GM12891 (cell line): ENCODE results near the gene HNRNPLL.
A peak's percentile ranks its signal among the peaks of the same experiment; 100 is the strongest.
"Not testable (repeated sequence)": the region's sequence is repeated elsewhere in the genome, so short reads cannot be mapped to it uniquely, and the experiment has no call there.

ENCODE experiments used
- DNase-seq: peaks from one replicate; pipeline ENCODE4 v3.0.0; 2011; ENCODE audit warnings: low spot score; ENCODE audit not compliant: insufficient read length
- FAIRE-seq: peaks from 2 replicates; lab custom pipeline; 2011; peaks lifted over from hg19 to GRCh38; lab: Jason Lieb, UNC
- PAX5 ChIP-seq: IDR thresholded peaks from 2 replicates; pipeline ENCODE4 v1.6.1; 2011; ENCODE audit warnings: low read length, moderate library complexity, mild to moderate bottlenecking; ENCODE audit not compliant: insufficient read depth, severe bottlenecking
- POLR2A ChIP-seq: IDR thresholded peaks from 2 replicates; pipeline ENCODE4 v1.6.1; 2011; ENCODE audit warnings: low read depth, low read length, control low read depth
- POLR2AphosphoS5 ChIP-seq: IDR thresholded peaks from 2 replicates; pipeline ENCODE4 v1.6.1; 2011; ENCODE audit warnings: low read depth, low read length, control low read depth
- POU2F2 ChIP-seq: IDR thresholded peaks from 2 replicates; pipeline ENCODE4 v1.6.1; 2011; ENCODE audit warnings: low read depth, mild to moderate bottlenecking, control low read depth, low read length, moderate library complexity
- SPI1 ChIP-seq: IDR thresholded peaks from 2 replicates; pipeline ENCODE4 v1.6.1; 2011; ENCODE audit warnings: low read depth, low read length, control low read depth
- TAF1 ChIP-seq: IDR thresholded peaks from 2 replicates; pipeline ENCODE4 v1.6.1; 2011; ENCODE audit warnings: low read depth, low read length, control low read depth

Gene HNRNPLL

DNA sequence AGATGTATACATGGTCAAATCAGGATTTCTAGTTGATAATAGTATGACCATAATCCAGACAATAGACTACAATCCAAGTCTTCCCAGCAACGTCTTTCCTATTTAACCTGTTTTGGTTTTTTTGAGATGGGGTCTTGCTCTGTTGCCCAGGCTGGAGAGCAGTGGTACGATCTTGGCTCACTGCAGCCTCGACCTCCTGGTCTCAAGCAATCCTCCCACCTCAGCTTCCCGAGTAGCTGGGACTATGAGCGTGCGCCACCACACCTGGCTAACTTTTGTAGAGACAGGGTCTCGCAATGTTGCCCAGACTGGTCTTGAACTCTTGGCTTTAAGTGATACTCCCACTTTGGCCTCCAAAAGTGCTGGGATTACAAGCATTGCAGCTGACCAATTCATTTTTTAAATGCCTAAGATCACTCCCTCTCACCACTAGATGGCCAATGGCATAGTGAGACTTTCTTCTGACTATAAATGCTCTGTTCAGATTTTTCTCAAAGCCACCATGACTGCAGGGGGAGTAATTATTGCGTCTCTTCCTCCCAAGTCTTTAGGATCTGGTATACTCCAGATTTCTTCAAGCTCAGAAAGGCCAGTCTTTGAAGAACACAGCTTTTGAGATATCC, 47.6 kb downstream of the HNRNPLL start:
- FAIRE-seq (peak; percentile 41), DNase-seq (no peak)

DNA sequence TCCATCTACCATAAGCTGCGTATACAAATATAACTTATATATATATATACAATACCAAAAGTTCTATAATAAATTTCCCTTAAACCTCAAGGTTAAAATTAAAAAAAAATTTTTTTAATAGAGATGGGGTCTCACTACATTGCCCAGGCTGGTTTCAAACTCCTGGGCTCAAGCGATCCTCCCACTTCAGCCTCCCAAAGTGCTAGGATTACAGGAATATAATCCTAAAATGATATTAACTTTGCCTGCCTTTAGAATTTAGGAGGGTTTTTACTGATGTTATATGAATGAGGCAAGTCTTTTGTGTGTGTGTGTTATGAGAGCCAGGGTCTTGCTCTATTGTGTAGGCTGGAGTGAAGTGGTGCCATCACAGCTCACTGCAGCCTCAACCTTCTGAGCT, 49.2 kb downstream of the HNRNPLL start:
- FAIRE-seq (no peak), DNase-seq (no peak)
- TF ChIP-seq POU2F2 (no peak), SPI1 (no peak), TAF1 (no peak), POLR2A (no peak), POLR2AphosphoS5 (no peak), PAX5 (no peak)

More for the DNA sequence above, 47.6 kb downstream of the HNRNPLL start:
- no peak for TF ChIP-seq SPI1
- no peak for TF ChIP-seq TAF1
- TF ChIP-seq POLR2A = 0 out of 2 replicates have a peak, but pooled peaks have one; percentile 40
- no peak for TF ChIP-seq POU2F2
- no peak for TF ChIP-seq POLR2AphosphoS5
- TF ChIP-seq PAX5 = no peak

DNA sequence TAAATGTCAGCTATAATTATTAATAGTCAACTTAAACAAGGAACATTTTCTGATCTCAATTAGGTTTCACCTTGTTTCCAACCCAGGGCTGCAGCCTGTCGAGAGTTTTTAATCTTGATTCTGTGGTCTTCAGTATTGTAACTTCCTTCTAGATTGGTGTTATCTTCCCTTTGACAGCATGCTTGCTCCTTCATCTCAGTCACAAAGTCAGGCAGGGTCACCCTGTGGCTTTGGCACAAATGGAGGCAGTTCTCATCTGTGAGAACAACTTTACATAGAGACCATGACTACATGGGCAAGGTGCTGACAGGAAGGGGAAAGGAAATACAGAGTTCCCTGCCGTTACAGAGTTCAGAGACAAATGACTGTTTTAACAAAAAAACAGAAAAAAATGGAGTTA, 50.5 kb downstream of the HNRNPLL start:
- TF ChIP-seq PAX5 = no peak
- TF ChIP-seq POLR2A = no peak
- no peak for TF ChIP-seq POU2F2
- TF ChIP-seq SPI1 = no peak
- no peak for TF ChIP-seq POLR2AphosphoS5
- no peak for TF ChIP-seq TAF1
- FAIRE-seq (no peak), DNase-seq (no peak)

DNA sequence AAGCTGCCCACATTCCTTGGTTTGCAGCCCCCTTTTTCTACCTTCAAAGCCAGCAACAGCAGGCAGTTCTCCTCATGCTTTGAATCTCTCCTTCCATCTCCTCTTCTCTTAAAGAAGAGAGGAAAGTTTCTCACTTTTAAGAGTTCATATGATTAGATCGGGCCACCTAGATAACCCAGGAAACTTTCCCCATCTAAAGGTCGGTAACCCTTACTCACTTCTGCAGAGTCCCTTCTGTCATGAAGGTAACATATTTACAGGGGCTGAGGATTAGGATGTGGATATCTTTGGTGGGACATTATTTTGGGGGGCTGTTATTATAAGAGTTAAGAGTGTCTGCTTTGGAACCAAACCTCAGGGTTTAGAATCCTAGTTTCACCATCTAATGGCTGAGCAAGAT, 51.0 kb downstream of the HNRNPLL start:
- no peak for TF ChIP-seq TAF1
- TF ChIP-seq POLR2A = no peak
- no peak for TF ChIP-seq POLR2AphosphoS5
- TF ChIP-seq POU2F2 = no peak
- DNase-seq (no peak), FAIRE-seq (no peak)

DNA sequence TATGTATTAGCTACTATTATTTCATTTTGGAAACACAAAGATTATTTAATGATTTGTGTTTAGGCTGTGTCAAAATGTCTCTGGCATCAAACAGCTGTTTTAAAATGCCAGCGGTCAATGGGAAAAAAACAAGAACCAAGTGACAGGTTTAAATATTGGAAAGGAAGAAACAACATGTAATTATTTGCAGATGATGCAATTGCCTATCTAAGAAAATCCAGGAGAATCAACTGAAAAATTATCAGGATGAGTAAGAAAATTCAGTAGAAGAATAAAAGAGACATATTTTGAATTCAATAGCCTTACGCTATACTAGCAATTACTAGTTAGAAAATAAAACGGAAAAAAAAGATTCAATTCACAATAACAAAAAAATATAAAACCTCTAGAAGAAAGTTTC, 51.6 kb downstream of the HNRNPLL start:
- no peak for DNase-seq
- no peak for FAIRE-seq
- TF ChIP-seq POU2F2 (no peak), TAF1 (no peak), POLR2AphosphoS5 (no peak), POLR2A (no peak), PAX5 (no peak), SPI1 (no peak)

DNA sequence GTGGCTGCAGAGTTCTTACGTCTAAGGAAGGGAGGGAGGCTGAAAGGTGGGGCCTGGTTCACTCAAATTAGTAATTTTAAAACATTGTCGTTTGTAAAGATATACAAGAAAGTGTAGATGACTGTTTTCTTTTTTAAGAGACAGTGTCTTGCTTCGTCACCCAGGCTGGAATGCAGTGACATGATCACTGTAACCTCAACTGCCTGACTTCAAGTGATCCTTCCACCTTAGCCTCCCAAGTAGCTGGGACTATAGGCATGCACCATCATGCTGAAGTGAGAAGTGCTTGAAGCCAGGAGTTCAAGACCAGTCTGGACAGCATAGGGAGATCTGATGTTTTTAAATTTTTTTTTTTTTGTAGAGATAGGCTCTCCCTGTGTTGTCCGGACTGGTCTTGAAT, 52.9 kb downstream of the HNRNPLL start:
- no peak for DNase-seq
- FAIRE-seq = no peak
- TF ChIP-seq POLR2AphosphoS5 (no peak), SPI1 (no peak), PAX5 (no peak), TAF1 (no peak), POLR2A (no peak)

DNA sequence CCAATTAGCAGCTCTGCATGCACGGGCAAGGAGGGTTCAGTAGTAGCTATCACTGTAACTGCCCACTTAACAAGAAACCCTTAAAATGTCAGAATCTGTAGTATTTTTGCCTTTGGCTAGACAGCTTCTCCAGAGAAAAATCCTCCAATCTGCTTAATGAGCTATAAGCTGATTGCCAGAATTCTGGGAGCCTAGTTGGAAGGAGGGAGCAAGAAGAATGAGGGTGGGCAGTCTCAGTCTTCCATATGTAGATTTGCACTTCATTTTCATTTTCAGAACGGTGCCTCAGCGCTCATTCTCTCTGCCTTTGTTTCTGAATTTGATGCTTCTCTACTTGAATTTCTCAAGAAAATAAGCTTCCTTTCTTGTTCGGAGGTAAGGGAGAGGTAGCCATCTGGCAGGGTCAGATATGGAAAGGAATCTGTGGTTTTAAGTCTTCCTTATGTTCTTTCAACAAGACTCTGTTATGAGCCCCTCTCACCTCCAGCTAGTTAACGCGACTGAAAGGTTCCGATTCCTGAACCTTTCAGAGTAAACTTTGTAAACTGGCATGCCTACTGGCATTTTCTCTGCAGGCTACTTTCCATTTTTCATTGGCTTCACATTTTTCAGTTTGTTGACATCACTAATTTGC, 53.5 kb downstream of the HNRNPLL start:
- TF ChIP-seq PAX5 = no peak
- no peak for TF ChIP-seq TAF1
- no peak for TF ChIP-seq POU2F2
- TF ChIP-seq POLR2AphosphoS5 = 0 out of 2 replicates have a peak, but pooled peaks have one; percentile 6
- no peak for TF ChIP-seq POLR2A
- FAIRE-seq = no peak
- DNase-seq = no peak

DNA sequence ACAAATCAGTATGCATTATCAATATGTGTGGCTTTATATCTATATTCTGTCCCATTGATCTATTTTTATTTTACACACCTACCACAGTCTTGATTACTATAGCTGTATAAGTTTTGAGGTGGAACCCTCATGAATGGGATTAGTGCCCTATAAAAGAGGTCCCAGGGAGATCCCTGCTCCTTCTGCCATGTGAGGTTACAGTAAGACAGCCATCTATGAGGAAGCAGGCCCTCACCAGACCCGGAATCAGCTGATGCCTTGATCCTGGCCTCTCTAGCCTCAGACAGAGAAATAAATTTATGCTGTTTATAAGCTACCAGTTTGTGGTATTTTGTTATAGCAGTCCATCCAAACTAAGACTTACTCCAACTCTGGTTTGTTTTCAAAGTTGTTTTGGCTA, 54.9 kb downstream of the HNRNPLL start:
- no peak for FAIRE-seq
- TF ChIP-seq PAX5 = no peak
- TF ChIP-seq SPI1 = no peak
- no peak for TF ChIP-seq POU2F2
- no peak for TF ChIP-seq POLR2A
- no peak for TF ChIP-seq POLR2AphosphoS5
- no peak for TF ChIP-seq TAF1
- DNase-seq = no peak

DNA sequence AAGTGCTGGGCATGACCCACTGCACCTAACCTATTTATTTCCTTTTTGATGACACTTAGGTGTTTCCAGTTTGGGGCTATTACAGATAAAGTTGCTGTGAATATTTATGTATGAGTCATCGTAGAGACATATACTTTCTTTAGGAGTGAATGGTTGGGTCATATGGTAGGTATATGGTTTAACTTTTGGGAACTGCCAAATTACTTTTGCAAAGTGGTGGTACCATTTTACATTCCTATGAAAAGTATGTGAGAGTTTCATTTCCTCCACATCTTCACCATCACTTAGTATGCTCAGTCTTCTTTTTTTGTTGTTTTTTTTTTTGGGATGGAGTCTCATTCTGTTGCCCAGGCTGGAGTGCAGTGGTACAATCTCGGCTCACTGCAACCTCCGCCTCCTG, 56.1 kb downstream of the HNRNPLL start:
- DNase-seq (no peak), FAIRE-seq (no peak)
- no peak for TF ChIP-seq PAX5
- no peak for TF ChIP-seq POLR2A
- no peak for TF ChIP-seq SPI1
- TF ChIP-seq POU2F2 = no peak
- TF ChIP-seq TAF1 = no peak
- TF ChIP-seq POLR2AphosphoS5 = no peak

DNA sequence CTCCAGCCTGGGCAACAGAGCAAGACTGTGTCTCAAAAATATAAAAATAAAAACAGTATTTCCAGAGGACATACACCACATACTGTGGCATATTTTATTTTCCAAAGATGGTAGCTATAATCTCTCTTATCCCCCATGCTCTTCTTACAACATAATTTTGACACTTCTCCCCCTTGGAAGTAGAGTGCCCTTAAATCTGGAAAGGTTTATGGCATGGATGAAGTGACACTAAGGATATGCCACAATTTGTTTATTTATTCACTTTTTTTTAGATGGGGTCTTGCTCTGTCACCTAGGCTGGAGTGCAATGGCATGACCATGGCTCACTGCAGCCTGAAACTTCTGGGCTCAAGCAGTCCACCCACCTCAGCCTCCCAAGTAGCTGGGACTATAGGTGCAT, 56.7 kb downstream of the HNRNPLL start:
- FAIRE-seq (no peak), DNase-seq (no peak)
- TF ChIP-seq POLR2AphosphoS5 = no peak
- TF ChIP-seq POLR2A = no peak
- no peak for TF ChIP-seq PAX5
- no peak for TF ChIP-seq SPI1
- no peak for TF ChIP-seq POU2F2
- TF ChIP-seq TAF1 = no peak

DNA sequence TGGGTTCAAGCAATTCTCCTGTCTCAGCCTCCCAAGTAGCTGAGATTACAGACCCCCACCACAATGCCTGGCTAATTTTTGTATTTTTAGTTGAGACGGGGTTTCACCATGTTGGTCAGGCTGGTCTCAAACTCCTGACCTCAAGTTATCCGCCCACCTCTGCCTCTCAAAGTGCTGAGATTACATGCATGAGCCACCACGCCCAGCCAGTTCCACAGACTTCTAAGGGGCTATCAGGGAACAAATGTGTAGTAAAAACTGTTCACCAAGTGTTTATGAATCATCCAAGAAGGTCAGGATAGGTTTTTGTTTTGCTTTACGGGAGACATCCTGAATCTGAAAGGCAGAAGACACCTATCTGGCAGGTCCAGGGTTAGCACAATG, 60.5 kb downstream of the HNRNPLL start:
- DNase-seq, FAIRE-seq: not testable (repeated sequence)
